Measurements from ENCODE around the gene MTTP. TPM values are rescaled to one million over a fixed set of nuclear protein-coding genes. Genes with fewer than 3 reads are reported as not detected.

MTTP gene
- total RNA-seq, 2 donors from 2014 or later, result not detected

DNA sequence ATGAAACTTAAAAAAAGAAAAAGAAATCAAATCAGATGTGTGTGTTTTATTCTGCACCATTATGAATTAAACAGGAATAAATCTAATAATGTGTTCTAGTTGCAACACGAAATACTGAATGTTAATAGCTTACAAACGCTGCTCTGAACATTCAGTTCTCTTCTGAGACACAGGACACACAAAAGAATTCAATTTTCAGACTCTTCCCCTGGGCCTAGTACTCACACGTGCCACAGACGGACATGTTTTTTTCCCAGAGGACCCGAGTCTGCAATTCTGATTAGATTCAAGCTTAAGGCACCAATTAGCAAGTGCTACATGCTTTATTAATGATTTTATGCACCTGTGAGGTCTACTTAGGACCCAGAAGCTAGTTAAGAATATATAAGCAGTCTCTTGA is 62.5 kb downstream of the MTTP start:
- Histone ChIP-seq H3K4me1 (ENCODE audit: control insufficient read depth in 1 of 2, low read depth in 2 of 2) (no peaks in the 10 kb centered on the region), H3K36me3 (no peaks in the 10 kb centered on the region), H3K4me3 (no peak overlapping the region), H3K27me3 (replicated peaks; ENCODE audit: insufficient read depth) (no peaks in the 10 kb centered on the region), H3K9me3 (no peaks in the 10 kb centered on the region), H3K27ac (no peak overlapping the region)
- ATAC-seq (ENCODE audit: insufficient number of reproducible peaks, low FRiP score, low read depth), result no peak
- no peak for TF ChIP-seq CTCF (IDR thresholded peaks at IDR 0.05)
- DNase-seq (ENCODE audit: low spot score), result no peak

GRCh38 chr4:99640676-99641075 is 66.1 kb downstream of the MTTP start:
- Histone ChIP-seq H3K9me3 (no peaks in the 10 kb centered on the region), H3K4me3 (no peak overlapping the region), H3K27me3 (replicated peaks; ENCODE audit: insufficient read depth) (no peaks in the 10 kb centered on the region), H3K27ac (no peak overlapping the region), H3K4me1 (ENCODE audit: control insufficient read depth in 1 of 2, low read depth in 2 of 2) (peaks cover 7 to 8% of the 10 kb centered on the region in 2 donors), H3K36me3 (no peaks in the 10 kb centered on the region)
- DNase-seq (ENCODE audit: low spot score) (no peak), ATAC-seq (ENCODE audit: insufficient number of reproducible peaks, low FRiP score, low read depth) (no peak)
- no peak for TF ChIP-seq CTCF (IDR thresholded peaks at IDR 0.05)

DNA sequence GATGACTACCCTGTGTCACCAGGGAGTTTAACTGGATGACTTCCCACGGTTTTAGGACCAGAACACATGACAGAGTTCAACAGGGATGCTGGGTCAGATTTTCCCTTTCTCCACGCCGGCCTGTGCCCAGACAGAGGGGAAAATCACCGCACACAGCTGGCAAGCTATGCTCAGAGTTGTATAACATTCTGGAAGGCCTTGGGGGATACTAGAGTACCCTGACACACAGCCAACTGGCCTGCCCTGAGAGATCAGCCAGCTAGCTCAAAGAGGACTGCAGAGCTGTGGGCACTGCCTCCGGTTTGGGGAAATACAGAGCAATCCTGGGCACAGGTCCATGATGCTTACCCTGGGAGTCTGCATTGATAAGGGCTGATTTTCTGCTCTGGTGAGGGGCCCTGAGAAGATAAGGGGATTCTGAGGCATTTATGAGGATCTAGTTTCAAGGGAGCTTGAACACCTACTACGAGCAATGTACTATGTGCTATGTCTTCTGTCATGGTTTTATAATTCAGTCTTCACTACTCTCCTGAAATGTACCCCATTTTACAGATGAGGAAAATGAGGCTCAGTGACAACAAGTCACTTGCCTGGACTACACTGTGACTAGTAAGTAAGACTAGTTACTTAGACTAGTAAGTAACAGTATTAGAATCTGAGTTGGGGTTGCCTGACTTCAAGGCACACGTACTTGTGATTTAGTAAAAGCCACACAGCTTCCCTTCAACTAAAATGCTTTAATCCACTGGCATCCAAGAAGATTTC is 68.3 kb downstream of the MTTP start:
- Histone ChIP-seq H3K27ac (peak overlapping the region; percentile 1 to 43), H3K36me3 (no peaks in the 10 kb centered on the region), H3K27me3 (replicated peaks; ENCODE audit: insufficient read depth) (no peaks in the 10 kb centered on the region), H3K9me3 (no peaks in the 10 kb centered on the region), H3K4me3 (peak overlapping the region; percentile 11), H3K4me1 (ENCODE audit: control insufficient read depth in 1 of 2, low read depth in 2 of 2) (peaks cover 7 to 8% of the 10 kb centered on the region in 2 donors)
- ATAC-seq (ENCODE audit: insufficient number of reproducible peaks, low FRiP score, low read depth) (peak; percentile 57), DNase-seq (ENCODE audit: low spot score) (peak; percentile 17)
- TF ChIP-seq CTCF (IDR thresholded peaks at IDR 0.05), result no peak

- no peak overlapping the region for H3K27ac ChIP-seq
- peaks cover 7 to 8% of the 10 kb centered on the region in 2 donors for H3K4me1 ChIP-seq (ENCODE audit: control insufficient read depth in 1 of 2, low read depth in 2 of 2)
- H3K36me3 ChIP-seq, result no peaks in the 10 kb centered on the region
- DNase-seq (ENCODE audit: low spot score), result no peak
- no peak overlapping the region for H3K4me3 ChIP-seq
- no peaks in the 10 kb centered on the region for H3K9me3 ChIP-seq
- no peak for ATAC-seq (ENCODE audit: insufficient number of reproducible peaks, low FRiP score, low read depth)
- H3K27me3 ChIP-seq (replicated peaks; ENCODE audit: insufficient read depth), result no peaks in the 10 kb centered on the region
- no peak for TF ChIP-seq CTCF (IDR thresholded peaks at IDR 0.05)
Observed at GRCh38 chr4:99644453-99644852, 69.8 kb downstream of the MTTP start.

DNA sequence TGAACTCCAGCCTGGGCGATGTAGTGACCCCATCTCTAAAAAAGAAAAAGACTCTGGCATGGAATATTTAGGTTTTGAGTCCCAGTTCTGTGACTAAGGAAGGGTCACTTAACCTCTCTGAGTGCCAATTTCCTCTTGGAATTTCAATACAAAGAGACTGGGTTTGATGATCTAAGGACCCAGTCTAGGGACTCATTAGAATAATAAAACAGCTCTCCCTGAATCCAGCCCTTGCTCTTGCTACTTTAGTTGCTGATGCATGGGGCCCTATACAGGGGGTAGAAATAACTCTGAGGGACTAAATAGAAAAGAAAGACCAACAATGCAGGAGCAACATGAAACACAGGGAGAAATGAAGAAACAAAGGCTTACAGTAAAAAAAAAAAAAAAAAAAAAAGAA is 70.4 kb downstream of the MTTP start:
- H3K27ac ChIP-seq, result no peak overlapping the region
- no peak for DNase-seq (ENCODE audit: low spot score)
- no peak for ATAC-seq (ENCODE audit: insufficient number of reproducible peaks, low FRiP score, low read depth)
- H3K9me3 ChIP-seq, result no peaks in the 10 kb centered on the region
- no peaks in the 10 kb centered on the region for H3K36me3 ChIP-seq
- no peak for TF ChIP-seq CTCF (IDR thresholded peaks at IDR 0.05)
- H3K27me3 ChIP-seq (replicated peaks; ENCODE audit: insufficient read depth), result no peaks in the 10 kb centered on the region
- peaks cover 7 to 8% of the 10 kb centered on the region in 2 donors for H3K4me1 ChIP-seq (ENCODE audit: control insufficient read depth in 1 of 2, low read depth in 2 of 2)
- H3K4me3 ChIP-seq, result no peak overlapping the region
